ENCODE results near the gene KIF19. TPM values are rescaled to one million over a fixed set of nuclear protein-coding genes. Genes with fewer than 3 reads are reported as not detected.

Gene KIF19
- total and polyA plus RNA-seq, 2 of the 8 experiments (the other 6 are each of a cell fraction or from before 2014, with no cell fraction given), result 0.52 to 0.77 TPM

- no peak overlapping the region for H3K4me3 ChIP-seq (ENCODE audit: extremely low read depth in 1 of 4, insufficient read depth in 2 of 4, low read depth in 3 of 4, low read length in 4 of 4)
- peak overlapping the region; percentile 68; the same call in 1 of the 2 replicates for H4K8ac ChIP-seq (ENCODE audit: extremely low read depth, insufficient read depth, low read length)
- H3K56ac ChIP-seq (replicated peaks; ENCODE audit: insufficient read length, low read depth, low read length), result peak overlapping the region; percentile 21
- no peak for DNase-seq (ENCODE audit: low read depth in 1 of 2, low spot score in 2 of 2)
- H4K91ac ChIP-seq (replicated peaks; ENCODE audit: insufficient read length, low read length), result no peak overlapping the region
- POLR2A ChIA-PET (ENCODE audit: partially characterized antibody), result interaction anchor here (1.6 kb wide), 1 partner anchor 8 kb away, joined by 4 read pairs; no protein-coding TSS in a partner anchor
- H3K9ac ChIP-seq (replicated peaks in 1 of 4; ENCODE audit: extremely low read depth in 1 of 4, low read depth in 3 of 4, low read length in 3 of 4), result no peak overlapping the region
- no peaks in the 10 kb centered on the region for H3K36me3 ChIP-seq (ENCODE audit: control insufficient read depth in 2 of 4, insufficient read depth in 4 of 4, low read length in 3 of 4)
- no peak overlapping the region for H4K5ac ChIP-seq (ENCODE audit: insufficient read length, low read depth, low read length)
- H2AFZ ChIP-seq (ENCODE audit: low read length), result no peak overlapping the region
- H2BK20ac ChIP-seq (ENCODE audit: low read length), result no peak overlapping the region
- no peak for FAIRE-seq
- no peak overlapping the region for H3K14ac ChIP-seq (ENCODE audit: insufficient read length)
- no peak overlapping the region for H2BK15ac ChIP-seq (ENCODE audit: low read length)
- H3K23ac ChIP-seq (ENCODE audit: insufficient read length), result no peak overlapping the region
- no peaks in the 10 kb centered on the region for H3K79me2 ChIP-seq (ENCODE audit: control insufficient read depth in 1 of 2, insufficient read depth in 2 of 2, low read length in 2 of 2)
- no peak overlapping the region for H2AK5ac ChIP-seq (ENCODE audit: low read depth, low read length)
- no peaks in the 10 kb centered on the region for H3K79me1 ChIP-seq (ENCODE audit: low read depth, low read length)
- no peaks in the 10 kb centered on the region for H3K9me3 ChIP-seq (ENCODE audit: insufficient read depth in 2 of 2, low read depth in 1 of 2, low read length in 1 of 2)
- CTCF ChIA-PET (ENCODE audit: partially characterized antibody), result interaction anchor here (0.6 to 11.2 kb wide), 11 partner anchors 17 to 112 kb away, joined by 3 to 114 read pairs (median 3); no protein-coding TSS in a partner anchor
- no peak overlapping the region for H3K4me2 ChIP-seq (ENCODE audit: insufficient read depth in 1 of 2, low read depth in 2 of 2, low read length in 2 of 2)
- H2BK12ac ChIP-seq (ENCODE audit: low read depth, low read length), result no peak overlapping the region
- no peak overlapping the region for H3K4ac ChIP-seq (replicated peaks; ENCODE audit: insufficient read length, low read depth, low read length)
- peaks cover 0 to 16% (median 9%) of the 10 kb centered on the region in 4 experiments; a peak in 5 of 7 replicates for H3K4me1 ChIP-seq (replicated peaks in 1 of 4; ENCODE audit: control insufficient read depth in 3 of 4, insufficient read depth in 4 of 4, low read length in 3 of 4)
- TF ChIP-seq TEAD4 (IDR thresholded peaks at IDR 0.05; ENCODE audit: low read depth, low read length) (no peak), RNF2 (IDR thresholded peaks at IDR 0.05; ENCODE audit: borderline replicate concordance, low read depth, low read length, missing control alignments, poor library complexity, severe bottlenecking) (no peak), ASH2L (IDR thresholded peaks at IDR 0.05; ENCODE audit: low read length) (no peak), SAP30 (IDR thresholded peaks at IDR 0.05; ENCODE audit: insufficient read depth, insufficient replicate concordance, low read length) (no peak), RXRA (IDR thresholded peaks at IDR 0.05; ENCODE audit: insufficient read depth, low read depth, low read length) (no peak), HDAC6 (IDR thresholded peaks at IDR 0.05; ENCODE audit: low read depth, low read length) (no peak), KDM4A (IDR thresholded peaks at IDR 0.05; ENCODE audit: low read depth, low read length, severe bottlenecking) (no peak)
- no peak overlapping the region for H3K27ac ChIP-seq (ENCODE audit: low read depth, low read length)
- no peaks in the 10 kb centered on the region for H3K23me2 ChIP-seq (ENCODE audit: low read depth, low read length)
- H3K27me3 ChIP-seq (replicated peaks in 1 of 4; ENCODE audit: control insufficient read depth in 3 of 4, extremely low read depth in 1 of 4, insufficient read depth in 3 of 4, low read length in 3 of 4), result peaks cover 0 to 4% (median 2%) of the 10 kb centered on the region in 4 experiments; a peak in 4 of 7 replicates
- H2BK120ac ChIP-seq (replicated peaks; ENCODE audit: low read depth, low read length), result no peak overlapping the region
- H2BK5ac ChIP-seq (ENCODE audit: low read depth, low read length), result no peak overlapping the region
- H3K18ac ChIP-seq (ENCODE audit: extremely low read depth, low read length), result no peak overlapping the region
- 88% methylated on average over 13 of the region's 13 CpGs; no CpG with 5 or more reads in 1 of the 2 experiments for WGBS, 2 experiments (ENCODE audit: extremely low coverage in 1 of 2, insufficient coverage in 1 of 2, insufficient read length in 1 of 2, insufficient replicate concordance in 2 of 2, low coverage in 1 of 2, low lambda C conversion rate in 2 of 2, missing lambda C conversion rate in 1 of 2)
- H4K20me1 ChIP-seq (replicated peaks in 1 of 2; ENCODE audit: control insufficient read depth in 1 of 2, insufficient read depth in 2 of 2, low read length in 2 of 2), result peaks cover 0 to 3% of the 10 kb centered on the region in 2 experiments
Measured at GRCh38 chr17:74345433-74346241, 19.6 kb downstream of the KIF19 start.

Measured in H1 (cell line).